CD4-positive, alpha-beta T cell (primary cell): ENCODE measurements around the gene OSCP1. TPM values are rescaled to one million over a fixed set of nuclear protein-coding genes. Genes with fewer than 3 reads are reported as not detected.
A peak's percentile ranks its signal among the peaks of the same experiment; 100 is the strongest.

Experiments used
- ATAC-seq: fragments of 200-7000 bp; cut with Tn5 transposase; one replicate; pipeline ENCODE4 v1.10.0; 2022; ENCODE audit warnings: mild to moderate bottlenecking; ENCODE audit not compliant: poor library complexity
- CTCF ChIA-PET: fragments of 350-600 bp; sonication (Branson Sonifier 250); formaldehyde crosslinking; loops from one replicate; lab custom pipeline; 2021; ENCODE audit warnings: antibody characterized with exemption, inconsistent platforms; lab: Charles Lee
- POLR2A ChIA-PET: fragments of 350-600 bp; sonication (Branson Sonifier 250); formaldehyde crosslinking; loops from one replicate; lab custom pipeline; 2021; ENCODE audit warnings: antibody characterized with exemption, inconsistent platforms; lab: Charles Lee
- DNase-seq, 14 experiments: peaks; one replicate each; pipeline ENCODE4 v3.0.0-alpha.2; 2013 to 2020; ENCODE audit warnings: mixed read lengths in 2 of 14
- H3K27ac ChIP-seq, 2 donors: one replicate each; pipeline versions ENCODE4 v1.5.1 to v1.7.0; 2013; ENCODE audit warnings: low read length in 2 of 2, low read depth in 1 of 2, mild to moderate bottlenecking in 1 of 2
- H3K27me3 ChIP-seq, 2 experiments: 1 replicate in 1 of 2; 2 replicates in 1 of 2; pipeline versions ENCODE4 v1.6.1 to v1.7.0; 2013; ENCODE audit warnings: low read length in 2 of 2, control low read depth in 1 of 2, mild to moderate bottlenecking in 1 of 2, moderate library complexity in 1 of 2; ENCODE audit not compliant: insufficient read depth in 2 of 2, control insufficient read depth in 1 of 2
- H3K36me3 ChIP-seq: one replicate; pipeline ENCODE4 v1.6.1; 2013; ENCODE audit warnings: low read length, control low read depth; ENCODE audit not compliant: insufficient read depth
- H3K4me1 ChIP-seq: one replicate; pipeline ENCODE4 v1.6.1; 2013; ENCODE audit warnings: low read length, control low read depth; ENCODE audit not compliant: insufficient read depth
- H3K4me3 ChIP-seq: one replicate; pipeline ENCODE4 v1.5.1; 2013; ENCODE audit warnings: mild to moderate bottlenecking, low read length, moderate library complexity
- H3K9me3 ChIP-seq, 2 experiments: 1 replicate in 1 of 2; 2 replicates in 1 of 2; pipeline versions ENCODE4 v1.6.1 to v1.7.0; 2013; ENCODE audit warnings: low read length in 2 of 2, mild to moderate bottlenecking in 2 of 2, control low read depth in 1 of 2, moderate library complexity in 1 of 2; ENCODE audit not compliant: control insufficient read depth in 1 of 2, insufficient read depth in 1 of 2
- H3K27ac Mint-ChIP-seq: one replicate; pipeline ENCODE4 v1.8.0; 2020; ENCODE audit warnings: mixed read lengths
- H3K27me3 Mint-ChIP-seq: one replicate; pipeline ENCODE4 v1.8.0; 2021; ENCODE audit warnings: mixed read lengths
- H3K36me3 Mint-ChIP-seq: one replicate; pipeline ENCODE4 v1.8.0; 2021; ENCODE audit warnings: low read depth, mixed read lengths
- H3K4me1 Mint-ChIP-seq: one replicate; pipeline ENCODE4 v1.8.0; 2021; ENCODE audit warnings: low read depth, mixed read lengths
- H3K4me3 Mint-ChIP-seq: one replicate; pipeline ENCODE4 v1.8.0; 2020; ENCODE audit warnings: mild to moderate bottlenecking, mixed read lengths
- H3K9me3 Mint-ChIP-seq: one replicate; pipeline ENCODE4 v1.8.0; 2020; ENCODE audit warnings: mixed read lengths
- CTCF ChIP-seq: fragments of 200-600 bp; IDR thresholded peaks from one replicate; pipeline ENCODE4 v1.8.0; 2022; ENCODE audit warnings: antibody characterized with exemption, mild to moderate bottlenecking
- intact Hi-C, 2 experiments: fragments of 100-400 bp; cut with DNase I in 1 of 2; cut with micrococcal nuclease in 1 of 2; formaldehyde crosslinking; loops; one replicate each; pipeline versions ENCODE4 v1.15.1 to v1.9.0; 2023 to 2025; cut with DNase I, micrococcal nuclease
- polyA plus RNA-seq, 2 donors: library from polyadenylated mRNA; unstranded; fragments of 120-200 nt; gene quantifications; one replicate each; pipeline ENCODE4 v1.2.1, GENCODE V29; 2013
- total RNA-seq, 174 experiments: library from RNA in 2 of 174; stranded (reverse) in 2 of 174; gene quantifications; one replicate each; pipeline ENCODE4 v1.2.3 and lab custom pipeline; 2021 to 2026

The OSCP1 gene
- 1 to 10 TPM in 1 of 2 experiments, under 1 TPM in 1; 0.82 to 2.4 TPM for total RNA-seq
- 0.70 TPM for polyA plus RNA-seq (2013, experiment 1 of 2)
- polyA plus RNA-seq (2013, experiment 2 of 2), result 0.35 TPM
- total RNA-seq (lab: John Stamatoyannopoulos, UW), result 0 to 3.0 (median 0.56) reads per million in 172 experiments

- ATAC-seq (peak; percentile 92), DNase-seq (peak; percentile 63 to 94 (median 80))
- peak within 1 kb of the TSS; percentile 95 for H3K4me3 Mint-ChIP-seq
- no peaks in the 10 kb centered on the region for H3K27me3 Mint-ChIP-seq
- H3K4me1 ChIP-seq, result peaks cover 15% of the 10 kb centered on the region
- no peaks in the 10 kb centered on the region for H3K9me3 Mint-ChIP-seq
- peak within 1 kb of the TSS; percentile 83 for H3K4me3 ChIP-seq
- POLR2A ChIA-PET, result interaction anchor here (0.6 to 3.9 kb wide), 8 partner anchors 11 to 519 kb away, joined by 3 to 50 read pairs (median 4); partner anchors contain the start of genes AGO3, LSM10, MRPS15 and THRAP3
- H3K36me3 Mint-ChIP-seq, result peaks cover 17% of the 10 kb centered on the region
- CTCF ChIA-PET, result interaction anchor here (0.9 to 1.0 kb wide), 2 partner anchors 14 to 262 kb away, joined by 3 to 4 read pairs; partner anchors contain the start of gene MRPS15
- peak within 1 kb of the TSS; percentile 91 for H3K27ac Mint-ChIP-seq
- peak within 1 kb of the TSS; percentile 82 to 89 for H3K27ac ChIP-seq
- no peaks in the 10 kb centered on the region for H3K9me3 ChIP-seq
- H3K4me1 Mint-ChIP-seq, result peaks cover 23% of the 10 kb centered on the region
- peaks cover 9% of the 10 kb centered on the region for H3K36me3 ChIP-seq
- TF ChIP-seq CTCF, result no peak
- H3K27me3 ChIP-seq, result no peaks in the 10 kb centered on the region
- intact Hi-C loops, result loop anchor here (1.0 to 5.0 kb wide), 4 partner anchors 14 to 1242 kb away; partner anchors contain the start of genes MRPS15 (in 2 of the 2) and CDCA8 (in 1 of the 2)
These were observed at the start of gene OSCP1 for GRCh38 chr1:36450270-36450918. Gene OSCP1 (minus strand): TSS chr1:36450451. CDS start chr1:36450369, 82 bp downstream.

DNA sequence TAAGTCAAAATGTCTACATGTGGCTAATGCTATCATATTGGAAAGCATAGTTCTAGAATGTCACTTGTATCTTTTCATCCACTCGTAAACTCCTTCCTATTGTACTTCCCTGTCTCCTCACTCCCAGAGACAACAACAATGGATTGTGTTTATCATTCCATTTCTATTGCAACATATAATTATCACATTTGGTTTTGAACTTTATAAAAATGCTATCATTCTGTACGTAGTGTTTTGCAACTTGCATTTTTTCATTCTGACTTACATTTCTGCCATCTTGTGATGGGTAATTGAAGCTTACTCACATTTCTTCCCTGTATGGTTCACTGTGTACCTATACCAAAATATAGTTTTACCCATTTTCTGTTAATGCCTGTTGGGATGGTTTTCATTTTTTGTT lies 47.0 kb upstream of the OSCP1 start:
- TF ChIP-seq CTCF, result no peak
- Histone ChIP-seq H3K4me3 (no peak overlapping the region), H3K36me3 (no peaks in the 10 kb centered on the region), H3K27me3 (no peaks in the 10 kb centered on the region), H3K9me3 (no peaks in the 10 kb centered on the region), H3K4me1 (no peaks in the 10 kb centered on the region), H3K27ac (no peak overlapping the region)
- POLR2A ChIA-PET, result no interaction called here
- intact Hi-C loops, result no loop called here
- CTCF ChIA-PET, result no interaction called here
- DNase-seq, result no peak
- no peaks in the 10 kb centered on the region for H3K36me3 Mint-ChIP-seq
- H3K27ac Mint-ChIP-seq, result no peak overlapping the region
- H3K4me1 Mint-ChIP-seq, result no peaks in the 10 kb centered on the region
- ATAC-seq, result no peak
- no peak overlapping the region for H3K4me3 Mint-ChIP-seq
- peaks cover 6% of the 10 kb centered on the region for H3K27me3 Mint-ChIP-seq
- H3K9me3 Mint-ChIP-seq, result no peaks in the 10 kb centered on the region

DNA sequence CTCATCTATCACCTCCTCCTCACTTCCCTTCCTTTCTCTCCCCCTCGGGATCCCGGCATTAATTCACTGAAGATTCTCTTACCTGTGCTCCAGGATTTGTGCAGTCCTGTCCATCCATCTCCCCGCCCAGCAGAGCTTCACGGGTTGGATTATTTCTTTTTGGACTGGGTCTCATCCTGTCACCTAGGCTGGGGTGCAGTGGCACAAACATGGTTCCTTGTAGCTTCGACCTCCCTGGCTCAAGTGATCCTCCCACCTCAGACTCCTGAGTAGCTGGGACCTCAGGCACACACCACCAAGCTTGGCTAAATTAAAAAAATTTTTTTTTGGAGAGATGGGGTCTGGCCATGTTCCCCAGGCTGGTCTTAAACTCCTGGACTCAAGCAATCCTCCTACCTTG lies 44.7 kb upstream of the OSCP1 start:
- intact Hi-C loops, result no loop called here
- no peaks in the 10 kb centered on the region for H3K36me3 Mint-ChIP-seq
- no peak overlapping the region for H3K27ac Mint-ChIP-seq
- TF ChIP-seq CTCF, result no peak
- no peaks in the 10 kb centered on the region for H3K9me3 Mint-ChIP-seq
- POLR2A ChIA-PET, result no interaction called here
- Histone ChIP-seq H3K27ac (no peak overlapping the region), H3K4me3 (no peak overlapping the region), H3K36me3 (no peaks in the 10 kb centered on the region), H3K4me1 (no peaks in the 10 kb centered on the region), H3K9me3 (no peaks in the 10 kb centered on the region), H3K27me3 (no peaks in the 10 kb centered on the region)
- CTCF ChIA-PET, result no interaction called here
- peaks cover 9% of the 10 kb centered on the region for H3K4me1 Mint-ChIP-seq
- no peak overlapping the region for H3K4me3 Mint-ChIP-seq
- no peaks in the 10 kb centered on the region for H3K27me3 Mint-ChIP-seq
- ATAC-seq, result no peak
- no peak for DNase-seq
